ENCODE results near the gene LAMA2.

- no peak for TF ChIP-seq POLR2A (IDR thresholded peaks at IDR 0.05; ENCODE audit: extremely low read depth, insufficient read length)
- no peak for TF ChIP-seq CTCF (IDR thresholded peaks at IDR 0.05; ENCODE audit: low read depth, low read length)
- no peak for TF ChIP-seq MYC (IDR thresholded peaks at IDR 0.05; ENCODE audit: low read depth, low read length)
- no peak for TF ChIP-seq MAX (IDR thresholded peaks at IDR 0.05; ENCODE audit: low read depth, low read length)
Measured at GRCh38 chr6:129124347-129124746, 241.4 kb downstream of the LAMA2 start.

Measured in NB4 (cell line).